Stomach (tissue), 4 donors: ENCODE measurements around the gene PTPN7.

Experiments
- POLR2A ChIP-seq, 4 donors: fragments of 450-650 bp; IDR thresholded peaks; one replicate each; pipeline ENCODE4 v1.6.1; 2016; ENCODE audit warnings: antibody characterized with exemption in 4 of 4, control low read depth in 2 of 4, mild to moderate bottlenecking in 1 of 4, moderate library complexity in 1 of 4
- POLR2AphosphoS5 ChIP-seq, 3 donors: sonication (generic); formaldehyde crosslinking; IDR thresholded peaks; one replicate each; pipeline ENCODE4 v1.6.1; 2016; ENCODE audit warnings: antibody characterized with exemption in 3 of 3
- TF ChIP-seq, protein P1 (sequence below), 7 experiments: fragments of 450-650 bp in 4 of 7; fragments of 200-600 bp in 3 of 7; sonication (generic) in 3 of 7; IDR thresholded peaks; one replicate each; pipeline ENCODE4 v1.5.1; 2016 to 2019; ENCODE audit warnings: antibody characterized with exemption in 7 of 7, control low read depth in 2 of 7, mild to moderate bottlenecking in 1 of 7

GRCh38 chr1:202145068-202145743 lies 15.2 kb downstream of the PTPN7 start:
- TF ChIP-seq, protein P1, sequence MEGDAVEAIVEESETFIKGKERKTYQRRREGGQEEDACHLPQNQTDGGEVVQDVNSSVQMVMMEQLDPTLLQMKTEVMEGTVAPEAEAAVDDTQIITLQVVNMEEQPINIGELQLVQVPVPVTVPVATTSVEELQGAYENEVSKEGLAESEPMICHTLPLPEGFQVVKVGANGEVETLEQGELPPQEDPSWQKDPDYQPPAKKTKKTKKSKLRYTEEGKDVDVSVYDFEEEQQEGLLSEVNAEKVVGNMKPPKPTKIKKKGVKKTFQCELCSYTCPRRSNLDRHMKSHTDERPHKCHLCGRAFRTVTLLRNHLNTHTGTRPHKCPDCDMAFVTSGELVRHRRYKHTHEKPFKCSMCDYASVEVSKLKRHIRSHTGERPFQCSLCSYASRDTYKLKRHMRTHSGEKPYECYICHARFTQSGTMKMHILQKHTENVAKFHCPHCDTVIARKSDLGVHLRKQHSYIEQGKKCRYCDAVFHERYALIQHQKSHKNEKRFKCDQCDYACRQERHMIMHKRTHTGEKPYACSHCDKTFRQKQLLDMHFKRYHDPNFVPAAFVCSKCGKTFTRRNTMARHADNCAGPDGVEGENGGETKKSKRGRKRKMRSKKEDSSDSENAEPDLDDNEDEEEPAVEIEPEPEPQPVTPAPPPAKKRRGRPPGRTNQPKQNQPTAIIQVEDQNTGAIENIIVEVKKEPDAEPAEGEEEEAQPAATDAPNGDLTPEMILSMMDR (IDR thresholded peaks at IDR 0.05), result no peak
- TF ChIP-seq POLR2AphosphoS5 (IDR thresholded peaks at IDR 0.05) (no peak), POLR2A (IDR thresholded peaks at IDR 0.05) (no peak)
